UCSD-AML1 (cell line): ENCODE data around the gene PTK6.
"Not testable (repeated sequence)": the region's sequence is repeated elsewhere in the genome, so short reads cannot be mapped to it uniquely, and the experiment has no call there.

Experiments
- DNase-seq: peaks from one replicate; lab custom pipeline; 2025; ENCODE audit not compliant: unreplicated experiment; lab: John Stamatoyannopoulos, UW

The PTK6 gene

GRCh38 chr20:63481503-63481902, 55.7 kb downstream of the PTK6 start:
- no peak for DNase-seq

GRCh38 chr20:63479695-63480419, 57.3 kb downstream of the PTK6 start:
- DNase-seq, result not testable (repeated sequence)

GRCh38 chr20:63478346-63479302, 58.6 kb downstream of the PTK6 start:
- DNase-seq, result no peak
